WTC11 (cell line): ENCODE data around the gene GALNT15. TPM values are rescaled to one million over a fixed set of nuclear protein-coding genes. Genes with fewer than 3 reads are reported as not detected.

Experiments
- ATAC-seq: fragments of 200-7000 bp; cut with Tn5 transposase; 2 replicates; pipeline ENCODE4 v1.10.0; 2021; ENCODE audit warnings: mild to moderate bottlenecking, moderate library complexity
- CTCF ChIA-PET: fragments of 300-600 bp; sonication (Branson Sonifier 250); formaldehyde crosslinking; loops from one replicate; lab custom pipeline; 2021; ENCODE audit warnings: antibody characterized with exemption; lab: Charles Lee
- POLR2A ChIA-PET: fragments of 350-600 bp; sonication (Branson Sonifier 250); formaldehyde crosslinking; loops from one replicate; lab custom pipeline; 2021; ENCODE audit warnings: antibody characterized with exemption; lab: Charles Lee
- DNase-seq: peaks from one replicate; pipeline ENCODE4 v3.0.0; 2021; ENCODE audit warnings: low spot score
- H3K27ac Mint-ChIP-seq: 2 replicates; pipeline ENCODE4 v1.8.0; 2021; ENCODE audit warnings: mixed read lengths
- H3K27me3 Mint-ChIP-seq: 2 replicates; pipeline ENCODE4 v1.8.0; 2021; ENCODE audit warnings: low read depth, mild to moderate bottlenecking, moderate library complexity, mixed read lengths
- H3K36me3 Mint-ChIP-seq: 2 replicates; pipeline ENCODE4 v1.8.0; 2021; ENCODE audit warnings: mixed read lengths
- H3K4me1 Mint-ChIP-seq: 2 replicates; pipeline ENCODE4 v1.8.0; 2022; ENCODE audit warnings: mixed read lengths
- H3K4me3 Mint-ChIP-seq: 2 replicates; pipeline ENCODE4 v1.8.0; 2021; ENCODE audit warnings: mild to moderate bottlenecking, moderate library complexity, mixed read lengths
- H3K9me3 Mint-ChIP-seq: 2 replicates; pipeline ENCODE4 v1.8.0; 2021; ENCODE audit warnings: mixed read lengths
- AFF4 ChIP-seq: sonication (generic); formaldehyde crosslinking; IDR thresholded peaks from 2 replicates; pipeline ENCODE4 v1.8.1; 2023; ENCODE audit warnings: mild to moderate bottlenecking, missing genetic modification reagents, borderline replicate concordance
- CTCF ChIP-seq: fragments of 200-600 bp; IDR thresholded peaks from 2 replicates; pipeline ENCODE4 v1.8.0; 2022; ENCODE audit warnings: antibody characterized with exemption
- ERG ChIP-seq: fragments of 250-450 bp; sonication (Bioruptor Pico); IDR thresholded peaks from 2 replicates; pipeline ENCODE4 v1.8.0; 2021; ENCODE audit warnings: mild to moderate bottlenecking
- ESRRA ChIP-seq: sonication (generic); formaldehyde crosslinking; IDR thresholded peaks from 2 replicates; pipeline ENCODE4 v1.8.1; 2022; ENCODE audit warnings: mild to moderate bottlenecking, missing genetic modification reagents, borderline replicate concordance
- ETV6 ChIP-seq: sonication (generic); formaldehyde crosslinking; IDR thresholded peaks from 2 replicates; pipeline ENCODE4 v1.8.1; 2022; ENCODE audit warnings: mild to moderate bottlenecking, missing genetic modification reagents
- FOXJ3 ChIP-seq: sonication (generic); formaldehyde crosslinking; IDR thresholded peaks from 2 replicates; pipeline ENCODE4 v1.9.0; 2021; ENCODE audit warnings: missing genetic modification reagents, mild to moderate bottlenecking, borderline replicate concordance
- GRHL2 ChIP-seq: fragments of 250-450 bp; sonication (Bioruptor Pico); IDR thresholded peaks from 2 replicates; pipeline ENCODE4 v1.8.0; 2022; ENCODE audit warnings: mild to moderate bottlenecking, moderate library complexity; ENCODE audit not compliant: insufficient replicate concordance, severe bottlenecking
- HMGA2 ChIP-seq: fragments of 250-450 bp; sonication (Bioruptor Pico); IDR thresholded peaks from 2 replicates; pipeline ENCODE4 v1.4.0; 2021; ENCODE audit warnings: mild to moderate bottlenecking, moderate library complexity
- IRF1 ChIP-seq: sonication (generic); formaldehyde crosslinking; IDR thresholded peaks from 2 replicates; pipeline ENCODE4 v1.8.0; 2023; ENCODE audit warnings: missing genetic modification reagents
- JAZF1 ChIP-seq: fragments of 250-450 bp; sonication (Bioruptor Pico); IDR thresholded peaks from 2 replicates; pipeline ENCODE4 v1.9.0; 2021; ENCODE audit warnings: moderate library complexity, mild to moderate bottlenecking, inconsistent platforms
- MYBL2 ChIP-seq: sonication (generic); formaldehyde crosslinking; IDR thresholded peaks from 2 replicates; pipeline ENCODE4 v1.8.1; 2023; ENCODE audit warnings: mild to moderate bottlenecking, moderate library complexity, missing genetic modification reagents
- SMAD4 ChIP-seq: sonication (generic); formaldehyde crosslinking; IDR thresholded peaks from 2 replicates; pipeline ENCODE4 v1.8.0; 2022; ENCODE audit warnings: mild to moderate bottlenecking, missing genetic modification reagents
- ZBTB21 ChIP-seq: sonication (generic); formaldehyde crosslinking; IDR thresholded peaks from 2 replicates; pipeline ENCODE4 v1.8.1; 2023; ENCODE audit warnings: mild to moderate bottlenecking, missing genetic modification reagents, borderline replicate concordance
- ZNF532 ChIP-seq: fragments of 250-450 bp; sonication (Bioruptor Pico); IDR thresholded peaks from 2 replicates; pipeline ENCODE4 v1.9.0; 2021; ENCODE audit warnings: mild to moderate bottlenecking, borderline replicate concordance
- ZSCAN18 ChIP-seq: fragments of 250-450 bp; sonication (Bioruptor Pico); IDR thresholded peaks from 2 replicates; pipeline ENCODE4 v2.1.2; 2022; ENCODE audit warnings: mild to moderate bottlenecking, moderate library complexity
- total RNA-seq: library from RNA; stranded (reverse); gene quantifications from 3 replicates; pipeline ENCODE4 v1.2.3, GENCODE V29; 2021

GALNT15 gene
- total RNA-seq, 1 experiment from 2014 or later, result 0.15 TPM

GRCh38 chr3:16182612-16183011 is 8.1 kb downstream of the GALNT15 start:
- TF ChIP-seq GRHL2 (no peak), ZSCAN18 (CRISPR knock-in tag) (no peak), FOXJ3 (CRISPR knock-in tag) (no peak), JAZF1 (CRISPR knock-in tag) (no peak), ERG (CRISPR knock-in tag) (no peak), SMAD4 (CRISPR knock-in tag) (no peak), HMGA2 (CRISPR knock-in tag) (no peak), ETV6 (CRISPR knock-in tag) (no peak), CTCF (no peak), AFF4 (CRISPR knock-in tag) (no peak), MYBL2 (no peak), ZNF532 (CRISPR knock-in tag) (no peak), ZBTB21 (CRISPR knock-in tag) (no peak), IRF1 (CRISPR knock-in tag) (no peak), ESRRA (CRISPR knock-in tag) (no peak)
- no peaks in the 10 kb centered on the region; the same call in none of the 2 replicates for H3K27me3 Mint-ChIP-seq
- CTCF ChIA-PET, result no interaction called here
- no peak overlapping the region for H3K4me3 Mint-ChIP-seq
- DNase-seq, result no peak
- no peaks in the 10 kb centered on the region for H3K9me3 Mint-ChIP-seq
- no peak for ATAC-seq
- POLR2A ChIA-PET, result no interaction called here
- H3K36me3 Mint-ChIP-seq, result no peaks in the 10 kb centered on the region
- no peak overlapping the region for H3K27ac Mint-ChIP-seq
- H3K4me1 Mint-ChIP-seq, result peaks cover 29% of the 10 kb centered on the region
